ENCODE measurements around the gene NAGLU. TPM values are rescaled to one million over a fixed set of nuclear protein-coding genes. Genes with fewer than 3 reads are reported as not detected.
A peak's percentile ranks its signal among the peaks of the same experiment; 100 is the strongest.

The NAGLU gene
- total and polyA plus RNA-seq, 2 of the 13 experiments (the other 11 are each of a cell fraction or from before 2014, with no cell fraction given) = 28.2 to 40.1 TPM

DNA sequence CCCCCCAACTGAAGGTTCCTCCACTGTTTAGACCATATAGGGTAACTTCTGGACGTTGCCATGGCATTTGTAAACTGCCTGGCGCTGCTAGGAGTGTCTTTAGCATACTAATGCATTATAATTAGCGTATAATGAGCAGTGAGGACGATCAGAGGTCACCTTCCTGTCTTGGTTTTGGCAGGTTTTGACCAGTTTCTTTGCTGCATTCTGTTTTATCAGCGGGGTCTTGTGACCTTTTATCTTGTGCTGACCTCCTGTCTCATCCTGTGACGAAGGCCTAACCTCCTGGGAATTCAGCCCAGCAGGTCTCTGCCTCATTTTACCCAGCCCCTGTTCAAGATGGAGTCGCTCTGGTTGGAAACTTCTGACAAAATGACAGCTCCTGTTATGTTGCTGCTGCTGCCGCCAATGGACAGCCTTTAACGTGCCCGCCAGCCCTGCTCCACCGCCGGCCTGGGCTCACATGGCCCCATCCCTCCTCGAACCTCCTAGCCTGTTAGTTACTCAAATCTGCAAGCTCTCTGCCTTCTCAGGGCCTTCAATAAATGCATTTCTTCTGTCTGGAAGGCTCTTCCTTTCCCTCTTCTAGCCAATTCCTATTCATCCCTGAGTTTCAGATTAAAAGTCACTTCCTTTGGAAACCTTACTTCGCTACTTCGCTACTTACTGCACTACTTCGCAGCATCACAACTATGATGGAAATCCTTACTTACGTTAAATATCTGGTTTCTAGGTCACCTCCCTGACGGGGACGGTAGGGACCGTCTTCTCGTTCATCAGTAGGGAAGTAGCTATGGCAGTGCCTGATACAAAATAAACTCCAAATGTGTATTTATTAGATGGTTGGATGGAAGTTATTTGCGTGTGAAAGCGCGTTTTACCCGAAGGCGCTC, 640 bp upstream of the NAGLU start (continued):
- TF ChIP-seq ZNF136 (CRISPR knock-in tag; IDR thresholded peaks at IDR 0.05; ENCODE audit: low read depth) = no peak; the same call in 1 of the 2 replicates
- TF ChIP-seq, protein P1, sequence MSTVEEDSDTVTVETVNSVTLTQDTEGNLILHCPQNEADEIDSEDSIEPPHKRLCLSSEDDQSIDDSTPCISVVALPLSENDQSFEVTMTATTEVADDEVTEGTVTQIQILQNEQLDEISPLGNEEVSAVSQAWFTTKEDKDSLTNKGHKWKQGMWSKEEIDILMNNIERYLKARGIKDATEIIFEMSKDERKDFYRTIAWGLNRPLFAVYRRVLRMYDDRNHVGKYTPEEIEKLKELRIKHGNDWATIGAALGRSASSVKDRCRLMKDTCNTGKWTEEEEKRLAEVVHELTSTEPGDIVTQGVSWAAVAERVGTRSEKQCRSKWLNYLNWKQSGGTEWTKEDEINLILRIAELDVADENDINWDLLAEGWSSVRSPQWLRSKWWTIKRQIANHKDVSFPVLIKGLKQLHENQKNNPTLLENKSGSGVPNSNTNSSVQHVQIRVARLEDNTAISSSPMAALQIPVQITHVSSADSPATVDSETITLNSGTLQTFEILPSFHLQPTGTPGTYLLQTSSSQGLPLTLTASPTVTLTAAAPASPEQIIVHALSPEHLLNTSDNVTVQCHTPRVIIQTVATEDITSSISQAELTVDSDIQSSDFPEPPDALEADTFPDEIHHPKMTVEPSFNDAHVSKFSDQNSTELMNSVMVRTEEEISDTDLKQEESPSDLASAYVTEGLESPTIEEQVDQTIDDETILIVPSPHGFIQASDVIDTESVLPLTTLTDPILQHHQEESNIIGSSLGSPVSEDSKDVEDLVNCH (CRISPR knock-in tag; IDR thresholded peaks at IDR 0.05) = 0 out of 2 replicates have a peak, but pooled peaks have one; percentile 4
- TF ChIP-seq, protein P2, sequence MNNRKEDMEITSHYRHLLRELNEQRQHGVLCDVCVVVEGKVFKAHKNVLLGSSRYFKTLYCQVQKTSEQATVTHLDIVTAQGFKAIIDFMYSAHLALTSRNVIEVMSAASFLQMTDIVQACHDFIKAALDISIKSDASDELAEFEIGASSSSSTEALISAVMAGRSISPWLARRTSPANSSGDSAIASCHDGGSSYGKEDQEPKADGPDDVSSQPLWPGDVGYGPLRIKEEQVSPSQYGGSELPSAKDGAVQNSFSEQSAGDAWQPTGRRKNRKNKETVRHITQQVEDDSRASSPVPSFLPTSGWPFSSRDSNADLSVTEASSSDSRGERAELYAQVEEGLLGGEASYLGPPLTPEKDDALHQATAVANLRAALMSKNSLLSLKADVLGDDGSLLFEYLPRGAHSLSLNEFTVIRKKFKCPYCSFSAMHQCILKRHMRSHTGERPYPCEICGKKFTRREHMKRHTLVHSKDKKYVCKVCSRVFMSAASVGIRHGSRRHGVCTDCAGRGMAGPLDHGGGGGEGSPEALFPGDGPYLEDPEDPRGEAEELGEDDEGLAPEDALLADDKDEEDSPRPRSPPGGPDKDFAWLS (CRISPR knock-in tag; IDR thresholded peaks at IDR 0.05; ENCODE audit: borderline replicate concordance) = 0 out of 2 replicates have a peak, but pooled peaks have one; percentile 17
- peak; percentile 37; the same call in 1 of the 2 replicates for TF ChIP-seq TGIF2 (CRISPR knock-in tag; IDR thresholded peaks at IDR 0.05)
- TF ChIP-seq, protein P3, sequence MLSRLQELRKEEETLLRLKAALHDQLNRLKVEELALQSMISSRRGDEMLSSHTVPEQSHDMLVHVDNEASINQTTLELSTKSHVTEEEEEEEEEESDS (CRISPR knock-in tag; IDR thresholded peaks at IDR 0.05; ENCODE audit: borderline replicate concordance) = no peak
- TF ChIP-seq, protein P4, sequence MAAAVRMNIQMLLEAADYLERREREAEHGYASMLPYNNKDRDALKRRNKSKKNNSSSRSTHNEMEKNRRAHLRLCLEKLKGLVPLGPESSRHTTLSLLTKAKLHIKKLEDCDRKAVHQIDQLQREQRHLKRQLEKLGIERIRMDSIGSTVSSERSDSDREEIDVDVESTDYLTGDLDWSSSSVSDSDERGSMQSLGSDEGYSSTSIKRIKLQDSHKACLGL (CRISPR knock-in tag; IDR thresholded peaks at IDR 0.05) = no peak
- TF ChIP-seq NAIF1 (CRISPR knock-in tag; IDR thresholded peaks at IDR 0.05; ENCODE audit: borderline replicate concordance) = no peak
- TF ChIP-seq ZNF292 (CRISPR knock-in tag; IDR thresholded peaks at IDR 0.05; ENCODE audit: borderline replicate concordance, low read depth) = no peak
- peak; percentile 18; the same call in 1 of the 2 replicates for TF ChIP-seq PHF21A (CRISPR knock-in tag; IDR thresholded peaks at IDR 0.05)
- no peak for TF ChIP-seq TAF1 (CRISPR knock-in tag; IDR thresholded peaks at IDR 0.05)
- TF ChIP-seq TMF1 (CRISPR knock-in tag; IDR thresholded peaks at IDR 0.05; ENCODE audit: low read depth) = no peak
- TF ChIP-seq ZNF224 (CRISPR knock-in tag; IDR thresholded peaks at IDR 0.05) = peak; percentile 15; the same call in 1 of the 2 replicates
- no peak for TF ChIP-seq ZNF878 (CRISPR knock-in tag; IDR thresholded peaks at IDR 0.05)
- no peak; the same call in 1 of the 2 replicates for TF ChIP-seq YEATS2 (CRISPR knock-in tag; IDR thresholded peaks at IDR 0.05; ENCODE audit: borderline replicate concordance)
- TF ChIP-seq, protein P5, sequence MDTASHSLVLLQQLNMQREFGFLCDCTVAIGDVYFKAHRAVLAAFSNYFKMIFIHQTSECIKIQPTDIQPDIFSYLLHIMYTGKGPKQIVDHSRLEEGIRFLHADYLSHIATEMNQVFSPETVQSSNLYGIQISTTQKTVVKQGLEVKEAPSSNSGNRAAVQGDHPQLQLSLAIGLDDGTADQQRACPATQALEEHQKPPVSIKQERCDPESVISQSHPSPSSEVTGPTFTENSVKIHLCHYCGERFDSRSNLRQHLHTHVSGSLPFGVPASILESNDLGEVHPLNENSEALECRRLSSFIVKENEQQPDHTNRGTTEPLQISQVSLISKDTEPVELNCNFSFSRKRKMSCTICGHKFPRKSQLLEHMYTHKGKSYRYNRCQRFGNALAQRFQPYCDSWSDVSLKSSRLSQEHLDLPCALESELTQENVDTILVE (CRISPR knock-in tag; IDR thresholded peaks at IDR 0.05) = no peak; the same call in 1 of the 2 replicates
- TF ChIP-seq POLR2AphosphoS2 (IDR thresholded peaks at IDR 0.05; ENCODE audit: low read depth, low read length) = no peak
- no peak for TF ChIP-seq ZNF552 (CRISPR knock-in tag; IDR thresholded peaks at IDR 0.05; ENCODE audit: borderline replicate concordance)
- TF ChIP-seq KDM4B (CRISPR knock-in tag; IDR thresholded peaks at IDR 0.05) = no peak
- TF ChIP-seq, protein P6, sequence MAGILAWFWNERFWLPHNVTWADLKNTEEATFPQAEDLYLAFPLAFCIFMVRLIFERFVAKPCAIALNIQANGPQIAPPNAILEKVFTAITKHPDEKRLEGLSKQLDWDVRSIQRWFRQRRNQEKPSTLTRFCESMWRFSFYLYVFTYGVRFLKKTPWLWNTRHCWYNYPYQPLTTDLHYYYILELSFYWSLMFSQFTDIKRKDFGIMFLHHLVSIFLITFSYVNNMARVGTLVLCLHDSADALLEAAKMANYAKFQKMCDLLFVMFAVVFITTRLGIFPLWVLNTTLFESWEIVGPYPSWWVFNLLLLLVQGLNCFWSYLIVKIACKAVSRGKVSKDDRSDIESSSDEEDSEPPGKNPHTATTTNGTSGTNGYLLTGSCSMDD (CRISPR knock-in tag; IDR thresholded peaks at IDR 0.05) = no peak
- peak; percentile 84; the same call in 1 of the 2 replicates for TF ChIP-seq ZFP41 (CRISPR knock-in tag; IDR thresholded peaks at IDR 0.05; ENCODE audit: borderline replicate concordance)
- no peak for TF ChIP-seq FOXA1 (IDR thresholded peaks at IDR 0.05)
- no peak for TF ChIP-seq FOXA1 (CRISPR knock-in tag; IDR thresholded peaks at IDR 0.05)
- no peak for TF ChIP-seq DR1 (CRISPR knock-in tag; IDR thresholded peaks at IDR 0.05)

All from HepG2 (cell line).